ENCODE results near the gene CHD6. TPM values are rescaled to one million over a fixed set of nuclear protein-coding genes. Genes with fewer than 3 reads are reported as not detected.

The CHD6 gene
- total and polyA plus RNA-seq, 4 donors: 3.3 to 23.4 (median 18.2) TPM

DNA sequence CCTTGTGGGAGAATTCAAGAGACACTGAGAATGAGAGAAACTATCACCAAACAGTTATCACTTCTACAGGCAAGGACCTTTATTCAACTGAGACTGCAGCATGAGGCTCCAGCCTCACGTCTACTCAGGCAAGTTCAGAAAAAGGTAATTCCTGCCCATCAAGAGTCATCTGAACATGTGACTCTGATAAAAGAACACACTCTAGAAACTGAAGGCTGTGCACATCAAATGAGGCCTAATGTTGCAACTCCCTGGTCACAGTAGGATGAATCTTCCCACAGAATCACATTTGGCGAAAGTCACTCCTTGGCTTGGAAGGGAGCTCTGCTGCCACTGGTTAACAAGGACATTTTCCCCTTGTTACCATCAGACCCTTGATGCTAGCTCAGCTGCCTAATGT, 180.3 kb downstream of the CHD6 start:
- H3K4me1 ChIP-seq (ENCODE audit: control insufficient read depth in 4 of 4, insufficient read depth in 4 of 4, low read length in 3 of 4): no peaks in the 10 kb centered on the region
- no peaks in the 10 kb centered on the region for H3K9me3 ChIP-seq (ENCODE audit: control insufficient read depth in 4 of 4, low read length in 3 of 4)
- TF ChIP-seq NR2F2 (IDR thresholded peaks at IDR 0.05) (no peak), SP1 (IDR thresholded peaks at IDR 0.05) (no peak), FOXA2 (IDR thresholded peaks at IDR 0.05) (no peak), HNF4A (conservative IDR thresholded peaks at IDR 0.05) (no peak), HNF4G (IDR thresholded peaks at IDR 0.05) (no peak), RAD21 (IDR thresholded peaks at IDR 0.05) (no peak), JUND (IDR thresholded peaks at IDR 0.05) (no peak), GABPA (IDR thresholded peaks at IDR 0.05 in 1 of 2, conservative IDR thresholded peaks at IDR 0.05 in 1 of 2) (no peak)
- TF ChIP-seq, protein P1, sequence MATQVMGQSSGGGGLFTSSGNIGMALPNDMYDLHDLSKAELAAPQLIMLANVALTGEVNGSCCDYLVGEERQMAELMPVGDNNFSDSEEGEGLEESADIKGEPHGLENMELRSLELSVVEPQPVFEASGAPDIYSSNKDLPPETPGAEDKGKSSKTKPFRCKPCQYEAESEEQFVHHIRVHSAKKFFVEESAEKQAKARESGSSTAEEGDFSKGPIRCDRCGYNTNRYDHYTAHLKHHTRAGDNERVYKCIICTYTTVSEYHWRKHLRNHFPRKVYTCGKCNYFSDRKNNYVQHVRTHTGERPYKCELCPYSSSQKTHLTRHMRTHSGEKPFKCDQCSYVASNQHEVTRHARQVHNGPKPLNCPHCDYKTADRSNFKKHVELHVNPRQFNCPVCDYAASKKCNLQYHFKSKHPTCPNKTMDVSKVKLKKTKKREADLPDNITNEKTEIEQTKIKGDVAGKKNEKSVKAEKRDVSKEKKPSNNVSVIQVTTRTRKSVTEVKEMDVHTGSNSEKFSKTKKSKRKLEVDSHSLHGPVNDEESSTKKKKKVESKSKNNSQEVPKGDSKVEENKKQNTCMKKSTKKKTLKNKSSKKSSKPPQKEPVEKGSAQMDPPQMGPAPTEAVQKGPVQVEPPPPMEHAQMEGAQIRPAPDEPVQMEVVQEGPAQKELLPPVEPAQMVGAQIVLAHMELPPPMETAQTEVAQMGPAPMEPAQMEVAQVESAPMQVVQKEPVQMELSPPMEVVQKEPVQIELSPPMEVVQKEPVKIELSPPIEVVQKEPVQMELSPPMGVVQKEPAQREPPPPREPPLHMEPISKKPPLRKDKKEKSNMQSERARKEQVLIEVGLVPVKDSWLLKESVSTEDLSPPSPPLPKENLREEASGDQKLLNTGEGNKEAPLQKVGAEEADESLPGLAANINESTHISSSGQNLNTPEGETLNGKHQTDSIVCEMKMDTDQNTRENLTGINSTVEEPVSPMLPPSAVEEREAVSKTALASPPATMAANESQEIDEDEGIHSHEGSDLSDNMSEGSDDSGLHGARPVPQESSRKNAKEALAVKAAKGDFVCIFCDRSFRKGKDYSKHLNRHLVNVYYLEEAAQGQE (IDR thresholded peaks at IDR 0.05): no peak
- TF ChIP-seq, protein P2, sequence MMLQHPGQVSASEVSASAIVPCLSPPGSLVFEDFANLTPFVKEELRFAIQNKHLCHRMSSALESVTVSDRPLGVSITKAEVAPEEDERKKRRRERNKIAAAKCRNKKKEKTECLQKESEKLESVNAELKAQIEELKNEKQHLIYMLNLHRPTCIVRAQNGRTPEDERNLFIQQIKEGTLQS (IDR thresholded peaks at IDR 0.05): no peak
- TF ChIP-seq, protein P3, sequence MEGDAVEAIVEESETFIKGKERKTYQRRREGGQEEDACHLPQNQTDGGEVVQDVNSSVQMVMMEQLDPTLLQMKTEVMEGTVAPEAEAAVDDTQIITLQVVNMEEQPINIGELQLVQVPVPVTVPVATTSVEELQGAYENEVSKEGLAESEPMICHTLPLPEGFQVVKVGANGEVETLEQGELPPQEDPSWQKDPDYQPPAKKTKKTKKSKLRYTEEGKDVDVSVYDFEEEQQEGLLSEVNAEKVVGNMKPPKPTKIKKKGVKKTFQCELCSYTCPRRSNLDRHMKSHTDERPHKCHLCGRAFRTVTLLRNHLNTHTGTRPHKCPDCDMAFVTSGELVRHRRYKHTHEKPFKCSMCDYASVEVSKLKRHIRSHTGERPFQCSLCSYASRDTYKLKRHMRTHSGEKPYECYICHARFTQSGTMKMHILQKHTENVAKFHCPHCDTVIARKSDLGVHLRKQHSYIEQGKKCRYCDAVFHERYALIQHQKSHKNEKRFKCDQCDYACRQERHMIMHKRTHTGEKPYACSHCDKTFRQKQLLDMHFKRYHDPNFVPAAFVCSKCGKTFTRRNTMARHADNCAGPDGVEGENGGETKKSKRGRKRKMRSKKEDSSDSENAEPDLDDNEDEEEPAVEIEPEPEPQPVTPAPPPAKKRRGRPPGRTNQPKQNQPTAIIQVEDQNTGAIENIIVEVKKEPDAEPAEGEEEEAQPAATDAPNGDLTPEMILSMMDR (IDR thresholded peaks at IDR 0.05; ENCODE audit: low read depth, low read length, missing input control): no peak
- no peaks in the 10 kb centered on the region for H3K27me3 ChIP-seq (ENCODE audit: control insufficient read depth in 4 of 4, insufficient read depth in 4 of 4, low read length in 3 of 4)
- peaks cover 7 to 51% (median 33%) of the 10 kb centered on the region in 4 donors for H3K36me3 ChIP-seq (ENCODE audit: control insufficient read depth in 4 of 4, insufficient read depth in 3 of 4, low read depth in 1 of 4, low read length in 3 of 4)
- no peak for DNase-seq (ENCODE audit: low spot score)
- no peak overlapping the region for H3K4me3 ChIP-seq (ENCODE audit: low read depth in 1 of 3, low read length in 3 of 3)
- 95% methylated on average over 2 of the region's 2 CpGs for WGBS
- no peak overlapping the region for H3K9ac ChIP-seq (ENCODE audit: low read depth in 1 of 2, low read length in 2 of 2)
- H3K27ac ChIP-seq (ENCODE audit: low read depth in 1 of 2, low read length in 2 of 2): no peak overlapping the region

DNA sequence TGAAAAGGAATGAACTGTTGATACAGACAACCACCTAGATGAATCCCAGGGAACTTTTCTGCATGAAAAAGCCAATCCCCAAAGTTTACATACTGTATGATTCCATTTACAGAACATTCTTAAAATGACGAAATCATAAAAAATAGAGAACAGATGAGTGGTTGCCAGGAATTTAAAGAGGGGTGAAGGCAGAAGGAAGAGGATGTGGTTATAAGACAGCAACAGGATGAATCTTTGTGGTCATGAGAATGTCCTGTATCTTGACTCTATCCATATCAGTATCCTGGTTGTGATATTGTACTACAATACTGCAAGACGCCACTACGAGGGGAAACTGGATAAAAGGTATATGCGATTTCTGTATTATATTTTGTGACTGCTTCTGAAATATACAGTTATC, 181.5 kb downstream of the CHD6 start:
- 85% methylated on average over 4 of the region's 4 CpGs for WGBS
- DNase-seq (ENCODE audit: low spot score): no peak
- H3K4me1 ChIP-seq (ENCODE audit: control insufficient read depth in 4 of 4, insufficient read depth in 4 of 4, low read length in 3 of 4): no peaks in the 10 kb centered on the region
- no peak overlapping the region for H3K27ac ChIP-seq (ENCODE audit: low read depth in 1 of 2, low read length in 2 of 2)
- no peak overlapping the region for H3K4me3 ChIP-seq (ENCODE audit: low read depth in 1 of 3, low read length in 3 of 3)
- peaks cover 7 to 50% (median 31%) of the 10 kb centered on the region in 4 donors for H3K36me3 ChIP-seq (ENCODE audit: control insufficient read depth in 4 of 4, insufficient read depth in 3 of 4, low read depth in 1 of 4, low read length in 3 of 4)
- H3K9me3 ChIP-seq (ENCODE audit: control insufficient read depth in 4 of 4, low read length in 3 of 4): no peaks in the 10 kb centered on the region
- no peaks in the 10 kb centered on the region for H3K27me3 ChIP-seq (ENCODE audit: control insufficient read depth in 4 of 4, insufficient read depth in 4 of 4, low read length in 3 of 4)
- H3K9ac ChIP-seq (ENCODE audit: low read depth in 1 of 2, low read length in 2 of 2): no peak overlapping the region
- TF ChIP-seq TAF1 (conservative IDR thresholded peaks at IDR 0.05) (no peak), EGR1 (IDR thresholded peaks at IDR 0.05; ENCODE audit: low read depth in 2 of 2) (no peak), HNF4A (conservative IDR thresholded peaks at IDR 0.05) (no peak), FOXA2 (IDR thresholded peaks at IDR 0.05) (no peak), RAD21 (IDR thresholded peaks at IDR 0.05) (no peak), HNF4G (IDR thresholded peaks at IDR 0.05) (no peak), GABPA (IDR thresholded peaks at IDR 0.05 in 1 of 2, conservative IDR thresholded peaks at IDR 0.05 in 1 of 2) (no peak), JUND (IDR thresholded peaks at IDR 0.05) (no peak), NR2F2 (IDR thresholded peaks at IDR 0.05) (no peak), RXRA (IDR thresholded peaks at IDR 0.05) (no peak), FOXA1 (IDR thresholded peaks at IDR 0.05) (no peak), SP1 (IDR thresholded peaks at IDR 0.05) (no peak), YY1 (IDR thresholded peaks at IDR 0.05) (no peak)
- TF ChIP-seq, protein P2 (IDR thresholded peaks at IDR 0.05): no peak
- TF ChIP-seq, protein P3 (IDR thresholded peaks at IDR 0.05; ENCODE audit: low read depth, low read length, missing input control): no peak
- TF ChIP-seq, protein P4, sequence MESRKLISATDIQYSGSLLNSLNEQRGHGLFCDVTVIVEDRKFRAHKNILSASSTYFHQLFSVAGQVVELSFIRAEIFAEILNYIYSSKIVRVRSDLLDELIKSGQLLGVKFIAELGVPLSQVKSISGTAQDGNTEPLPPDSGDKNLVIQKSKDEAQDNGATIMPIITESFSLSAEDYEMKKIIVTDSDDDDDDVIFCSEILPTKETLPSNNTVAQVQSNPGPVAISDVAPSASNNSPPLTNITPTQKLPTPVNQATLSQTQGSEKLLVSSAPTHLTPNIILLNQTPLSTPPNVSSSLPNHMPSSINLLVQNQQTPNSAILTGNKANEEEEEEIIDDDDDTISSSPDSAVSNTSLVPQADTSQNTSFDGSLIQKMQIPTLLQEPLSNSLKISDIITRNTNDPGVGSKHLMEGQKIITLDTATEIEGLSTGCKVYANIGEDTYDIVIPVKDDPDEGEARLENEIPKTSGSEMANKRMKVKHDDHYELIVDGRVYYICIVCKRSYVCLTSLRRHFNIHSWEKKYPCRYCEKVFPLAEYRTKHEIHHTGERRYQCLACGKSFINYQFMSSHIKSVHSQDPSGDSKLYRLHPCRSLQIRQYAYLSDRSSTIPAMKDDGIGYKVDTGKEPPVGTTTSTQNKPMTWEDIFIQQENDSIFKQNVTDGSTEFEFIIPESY (IDR thresholded peaks at IDR 0.05): no peak
- TF ChIP-seq, protein P1 (IDR thresholded peaks at IDR 0.05): no peak

All from liver (tissue), 9 donors.